Stimulated activated CD4-positive, alpha-beta T cell treated with anti-CD3 and anti-CD28 coated beads, TNF-alpha, amount 100 ng/mL, for 1 hour (primary cell): ENCODE results near the gene KIAA0408.
"Not testable (repeated sequence)": the region's sequence is repeated elsewhere in the genome, so short reads cannot be mapped to it uniquely, and the experiment has no call there.

Experiments
- DNase-seq, 3 donors: peaks; one replicate each; pipeline ENCODE4 v3.0.0-alpha.2; 2020; ENCODE audit warnings: low read depth in 3 of 3, low spot score in 1 of 3

Gene KIAA0408

DNA sequence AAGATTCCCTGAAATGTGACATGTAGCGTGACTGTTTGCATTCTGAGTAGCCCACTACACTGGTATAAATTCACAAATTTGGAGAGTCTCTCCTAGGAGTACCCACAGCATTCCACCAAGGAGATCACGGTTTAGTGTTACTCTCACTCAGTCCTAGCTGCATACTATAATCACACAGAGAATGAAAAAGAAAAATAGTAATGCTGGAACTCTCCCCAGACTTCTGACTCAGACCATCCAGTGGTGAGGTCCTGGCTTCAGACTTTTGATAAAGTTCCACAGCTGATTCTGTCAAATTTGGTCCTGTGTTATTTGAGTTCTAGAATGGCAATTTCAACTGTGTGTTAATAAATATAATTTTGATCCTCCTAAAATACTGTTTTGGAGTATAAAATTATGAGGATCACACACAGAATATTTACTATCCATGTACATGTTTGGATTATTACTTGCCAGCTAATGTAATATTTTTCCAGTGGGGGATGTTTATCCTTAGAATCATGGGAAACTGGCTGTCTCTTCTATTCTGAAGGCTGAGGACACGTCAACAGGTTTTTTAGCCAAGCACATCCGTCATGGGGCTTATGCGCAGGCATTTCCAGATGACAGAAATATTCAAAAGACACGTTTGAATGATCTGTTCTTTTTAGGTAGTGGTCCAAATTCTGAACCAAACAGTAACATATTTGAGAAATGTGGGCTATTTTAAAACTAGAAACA is 5.1 kb upstream of the KIAA0408 start:
- DNase-seq: no peak

DNA sequence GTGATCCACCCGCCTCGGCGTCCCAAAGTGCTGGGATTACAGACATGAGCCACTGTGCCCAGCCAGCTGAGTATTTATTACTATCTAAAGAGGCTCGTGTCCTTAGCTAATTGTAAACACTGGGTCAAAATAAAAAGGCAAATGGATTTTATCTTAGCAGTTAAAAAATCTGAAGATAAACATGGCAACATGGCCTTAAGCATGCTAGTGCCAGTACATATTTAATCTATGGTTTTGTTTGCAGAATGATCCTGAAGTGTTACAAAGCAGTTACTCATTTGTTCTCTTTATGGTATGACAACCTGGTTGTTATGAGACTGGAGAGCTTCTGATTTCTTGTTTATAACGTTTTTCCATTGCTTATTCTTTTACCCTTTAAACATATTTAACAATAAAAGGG is 3.9 kb upstream of the KIAA0408 start:
- DNase-seq: no peak

DNA sequence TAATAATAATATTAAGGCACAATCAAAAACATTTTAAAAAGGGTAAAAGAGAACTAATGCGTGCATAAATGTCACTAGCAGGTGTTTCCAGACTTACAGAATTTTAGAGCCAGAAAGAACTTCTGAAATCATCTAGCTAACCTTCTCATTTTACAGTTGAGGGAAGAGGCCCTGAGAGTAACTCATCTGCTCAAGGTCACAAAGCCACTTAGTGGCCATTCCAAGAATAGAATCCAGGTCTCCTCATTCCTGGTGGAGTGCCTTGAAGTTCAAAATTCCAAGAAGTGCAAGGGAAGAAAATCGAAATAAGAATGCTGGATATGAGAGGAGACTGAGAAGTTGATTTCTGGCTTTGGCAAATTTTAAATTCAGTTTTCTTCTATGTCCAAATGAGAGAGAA is 3.2 kb upstream of the KIAA0408 start:
- DNase-seq: no peak

DNA sequence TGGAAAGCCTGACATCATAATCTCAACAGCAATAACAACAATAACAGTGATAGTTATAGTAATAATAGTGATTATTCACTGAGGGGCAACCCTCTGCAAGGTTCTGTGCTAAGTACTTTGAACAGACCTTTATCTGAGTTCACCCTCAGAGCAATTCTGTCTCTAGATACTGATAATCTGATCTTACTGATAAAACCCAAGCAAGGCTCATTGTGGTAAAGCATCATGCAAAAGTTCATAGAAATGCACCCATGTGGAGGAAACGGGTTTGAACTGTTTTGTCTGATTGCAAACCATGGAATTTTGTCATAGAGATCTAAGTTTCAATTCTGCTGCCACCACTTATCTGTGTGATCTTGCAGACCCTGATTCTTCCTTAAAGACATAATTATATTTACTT is 1.3 kb upstream of the KIAA0408 start:
- DNase-seq: no peak

DNA sequence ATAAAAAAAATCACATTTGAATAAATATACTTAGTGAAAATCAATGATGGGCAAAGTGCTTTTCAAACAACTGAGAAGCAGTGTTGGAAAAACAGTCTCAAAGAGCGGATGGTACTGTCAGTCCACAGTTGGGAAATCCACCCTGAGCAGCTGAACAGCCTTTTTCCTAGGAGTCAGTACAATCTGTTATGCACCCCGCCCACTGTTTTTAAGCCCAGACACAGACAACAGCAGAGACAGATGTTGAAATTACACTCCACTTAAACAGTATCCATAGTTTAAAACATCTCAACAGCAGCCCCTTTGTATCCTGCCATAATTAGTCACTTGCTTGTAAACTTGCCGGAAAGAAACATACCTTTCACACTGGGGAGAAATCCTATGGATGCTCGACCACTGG is 372 bp downstream of the KIAA0408 start:
- DNase-seq: no peak

DNA sequence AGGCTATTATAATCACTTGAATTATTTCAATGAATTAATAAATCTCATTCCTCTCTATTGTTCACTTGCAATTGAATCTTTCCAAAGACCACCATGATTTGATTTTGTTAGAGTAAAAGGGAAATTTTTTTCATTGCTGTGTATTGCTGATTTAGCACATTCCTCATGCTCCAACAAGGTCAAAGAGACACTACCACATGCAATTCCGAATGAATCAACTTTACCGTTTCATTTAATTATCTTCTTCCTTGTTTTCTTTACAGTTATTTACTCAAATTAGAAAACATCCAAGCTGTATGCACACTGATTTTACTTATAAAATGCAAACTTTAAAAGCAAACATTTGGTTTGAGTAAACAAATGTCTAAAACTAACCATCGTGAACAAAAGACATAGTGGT is 967 bp downstream of the KIAA0408 start:
- DNase-seq: no peak

DNA sequence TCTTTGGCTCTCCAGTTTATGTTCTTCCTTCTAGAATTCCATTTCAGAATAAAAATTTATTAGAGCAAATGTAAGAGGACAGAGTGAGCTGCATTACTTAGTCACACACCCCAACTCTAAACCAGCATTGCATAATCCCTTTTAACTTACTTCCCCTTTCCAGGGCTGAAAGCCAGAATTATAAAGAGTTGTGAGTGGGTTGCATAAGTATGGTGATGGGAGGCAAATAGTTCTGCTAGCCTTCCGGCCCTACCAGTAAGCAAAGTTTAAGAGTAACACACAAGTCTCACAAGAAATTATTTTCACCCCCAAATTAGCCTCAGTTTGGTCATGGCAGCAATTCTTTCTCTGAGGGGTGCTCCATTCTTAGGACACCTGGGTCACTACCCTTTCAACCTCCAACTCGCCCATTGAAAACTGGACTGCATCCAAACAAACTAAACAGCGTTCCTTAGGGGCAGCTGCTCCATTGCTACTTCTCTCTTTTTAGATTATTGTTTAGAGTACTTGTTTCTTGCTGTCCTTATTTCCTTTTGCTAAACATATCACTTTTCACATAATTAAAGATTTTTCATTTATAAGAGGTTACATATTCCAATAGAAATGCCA is 1.6 kb downstream of the KIAA0408 start:
- DNase-seq: no peak

DNA sequence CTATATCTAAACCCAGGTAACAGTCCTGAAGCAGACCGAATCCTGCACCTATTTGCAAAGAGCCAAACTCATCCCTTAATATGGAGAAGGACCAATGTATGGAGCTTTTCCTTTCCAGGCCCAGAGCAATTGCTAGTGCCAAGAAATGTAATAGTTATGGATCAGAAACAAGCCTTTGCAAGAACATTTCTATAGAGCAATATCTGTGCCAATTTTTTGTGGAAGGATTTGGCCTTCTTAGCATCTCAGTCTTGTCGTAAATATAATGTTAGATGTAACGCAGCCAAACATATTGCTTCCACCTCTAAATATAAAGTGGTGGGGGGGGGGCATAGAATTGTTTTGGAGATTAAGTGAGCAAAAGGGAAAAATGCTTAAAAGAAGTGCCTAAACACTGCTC is 2.7 kb downstream of the KIAA0408 start:
- DNase-seq: no peak

DNA sequence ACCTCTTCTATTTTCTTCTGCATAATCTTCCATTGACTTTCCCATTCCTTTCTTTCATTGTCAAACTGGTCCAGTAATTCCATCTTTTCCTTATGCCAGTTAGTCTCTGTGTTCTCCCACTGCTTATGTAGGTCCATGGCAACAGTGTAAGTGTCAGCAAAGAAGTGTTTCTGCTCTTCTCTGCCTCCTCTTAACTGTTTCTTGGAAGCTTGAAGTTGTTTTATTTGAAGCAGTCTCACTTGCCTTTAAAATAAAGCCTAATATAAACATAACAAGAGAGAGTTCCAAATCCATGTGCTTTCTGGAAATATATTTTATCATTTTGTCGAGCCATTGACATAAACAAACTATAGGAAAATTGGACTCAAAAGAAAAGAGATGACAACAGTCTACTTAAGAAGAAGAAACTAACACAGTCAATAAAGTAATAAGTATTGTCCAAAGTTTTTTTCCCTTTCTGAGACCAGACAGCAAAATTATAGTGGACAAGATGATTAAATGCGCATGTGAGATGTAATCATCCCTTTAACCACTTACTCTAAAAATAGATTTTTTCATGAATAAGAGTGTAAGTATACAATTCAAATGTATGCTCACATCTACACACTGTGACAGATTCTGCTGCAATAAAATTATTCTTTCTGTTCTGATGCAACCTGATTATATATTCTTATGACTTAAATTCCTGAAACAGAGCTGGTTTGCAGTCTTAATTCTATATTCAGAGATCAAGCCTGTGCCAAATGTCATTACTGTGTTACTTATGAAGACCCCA is 5.2 kb downstream of the KIAA0408 start:
- DNase-seq: no peak

DNA sequence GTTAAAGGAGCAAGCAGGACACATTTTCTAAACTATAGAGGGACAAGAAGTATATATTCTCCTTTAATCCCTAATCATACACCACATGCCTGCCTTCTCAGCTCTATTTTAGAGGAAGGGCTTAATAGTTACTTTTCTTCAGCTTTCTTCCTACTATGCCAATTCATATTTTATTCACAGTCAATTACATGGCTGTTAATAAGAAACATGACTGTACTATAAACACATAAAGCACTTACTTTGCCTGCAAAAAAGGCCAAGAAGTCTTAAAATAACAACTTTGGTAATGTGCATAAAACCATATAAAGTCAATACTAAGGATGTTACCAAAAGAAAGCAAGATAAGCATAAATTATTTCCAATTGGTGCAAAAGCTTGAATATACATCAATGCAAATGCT is 6.4 kb downstream of the KIAA0408 start:
- DNase-seq: no peak

DNA sequence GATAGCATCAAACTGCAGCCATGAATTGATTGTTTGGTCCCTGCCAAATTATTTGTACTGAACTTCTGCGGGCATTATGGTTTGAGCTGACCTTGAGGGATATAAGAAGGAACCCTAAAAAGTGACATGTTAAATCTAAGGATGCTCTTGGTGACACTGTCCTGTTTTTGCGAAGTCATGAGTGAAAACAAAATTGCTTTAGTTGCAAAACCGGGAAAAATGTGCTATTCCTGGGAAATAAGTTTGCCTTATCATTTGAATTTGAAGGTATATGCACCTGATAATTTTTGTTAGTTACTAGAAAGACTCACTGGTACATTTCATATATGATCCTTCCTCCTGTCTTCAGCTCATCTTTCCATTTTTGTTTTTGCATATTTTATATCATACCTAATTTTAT is 7.8 kb downstream of the KIAA0408 start:
- no peak for DNase-seq

DNA sequence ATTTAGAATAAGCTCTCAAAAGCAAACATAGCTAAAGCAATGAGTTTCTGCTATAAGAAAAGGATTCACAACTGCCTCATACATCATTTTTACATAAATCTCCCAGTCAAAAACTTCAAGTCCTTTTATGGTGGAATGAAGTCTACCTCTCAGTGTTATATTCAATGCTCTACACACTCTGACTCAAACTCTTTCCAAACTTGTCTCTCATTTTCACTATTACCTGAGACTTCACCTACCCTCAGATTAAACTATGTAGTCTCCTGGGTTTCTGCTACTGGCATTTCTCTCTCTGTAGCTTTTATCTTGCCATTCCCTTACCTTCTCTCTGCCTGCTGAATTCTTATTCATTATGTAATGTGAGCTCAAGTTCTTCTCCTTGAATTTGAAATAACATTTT is 11.4 kb downstream of the KIAA0408 start:
- DNase-seq: no peak

DNA sequence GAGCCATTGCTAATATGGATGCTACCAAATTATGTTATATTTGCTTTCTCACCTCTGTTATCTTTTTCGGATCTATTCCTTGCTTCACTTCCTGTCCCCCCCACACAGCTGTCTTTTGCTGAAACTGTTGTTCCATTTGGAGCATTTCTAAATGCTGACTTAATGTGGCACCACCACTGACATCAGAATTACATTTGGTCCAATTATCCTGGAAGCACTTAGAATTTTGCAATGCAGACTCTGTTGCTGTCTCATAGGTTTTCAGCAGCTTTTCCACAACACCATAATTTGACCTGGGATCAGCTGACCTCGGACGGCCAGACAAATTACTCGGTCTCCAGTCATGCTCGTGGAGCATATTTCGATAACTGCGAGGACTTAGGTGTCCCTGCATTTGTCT is 12.8 kb downstream of the KIAA0408 start:
- no peak for DNase-seq

DNA sequence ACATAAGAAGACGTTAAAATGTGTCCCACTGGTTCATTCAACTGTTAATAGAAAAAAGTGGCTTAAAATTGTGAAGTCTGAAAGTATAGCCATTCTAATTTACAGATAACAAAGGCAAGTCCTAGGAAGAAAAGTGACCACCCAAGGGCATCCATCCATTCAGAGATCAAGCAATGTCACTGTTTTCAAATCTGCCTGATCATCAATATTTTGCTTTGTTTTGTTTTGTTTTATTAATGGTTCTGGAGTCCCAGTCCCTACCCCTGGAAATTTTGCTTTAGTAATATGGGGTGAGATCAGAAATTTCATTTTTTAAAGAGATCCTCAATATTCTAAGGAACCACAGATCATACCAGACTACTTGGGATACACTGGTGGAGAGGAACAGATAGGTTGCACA is 17.3 kb downstream of the KIAA0408 start:
- DNase-seq: no peak

DNA sequence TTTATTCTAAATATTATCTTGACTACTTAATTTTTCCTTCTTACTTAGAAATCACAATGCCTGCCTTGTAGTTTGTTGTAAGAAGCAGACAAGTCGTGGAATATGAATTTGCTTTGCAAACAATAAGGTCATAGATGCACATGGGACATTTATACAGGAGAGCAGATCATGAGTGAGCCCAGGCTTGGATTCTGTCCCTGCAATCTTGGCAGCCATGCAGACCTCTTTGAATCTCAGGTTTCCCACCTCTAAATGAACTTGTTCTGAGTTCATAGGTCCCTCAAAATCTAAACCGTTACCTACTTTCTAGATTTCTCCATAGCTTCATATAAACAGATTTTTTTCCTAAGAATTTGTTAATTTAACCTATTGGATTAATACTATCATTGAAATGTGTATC is 19.5 kb downstream of the KIAA0408 start:
- no peak for DNase-seq

DNA sequence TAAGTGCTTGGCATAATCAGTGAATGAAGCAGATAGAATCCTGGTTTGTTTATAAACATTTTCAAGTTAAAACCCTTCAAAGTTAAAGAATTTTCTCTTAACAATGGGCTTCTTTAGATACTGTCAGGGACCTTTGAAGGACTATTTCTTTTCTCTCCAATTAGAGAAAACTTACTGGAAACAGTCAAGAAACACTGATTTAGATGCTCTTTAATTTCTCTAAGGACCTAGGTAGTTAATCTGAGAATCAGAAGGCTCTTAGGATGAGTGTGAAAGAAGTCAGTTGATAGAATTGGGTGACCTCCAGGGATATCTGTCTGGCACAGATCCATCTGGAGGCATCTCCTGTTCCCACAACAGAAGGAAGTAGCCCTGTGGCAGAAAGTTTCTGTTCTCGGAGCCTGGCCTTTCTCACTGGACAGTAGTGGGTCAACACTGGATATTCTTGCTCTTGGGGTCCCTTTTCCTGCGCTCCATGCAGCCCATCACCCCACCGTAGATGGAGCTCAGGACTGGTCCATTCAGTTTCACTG is 22.5 kb downstream of the KIAA0408 start:
- no peak for DNase-seq

DNA sequence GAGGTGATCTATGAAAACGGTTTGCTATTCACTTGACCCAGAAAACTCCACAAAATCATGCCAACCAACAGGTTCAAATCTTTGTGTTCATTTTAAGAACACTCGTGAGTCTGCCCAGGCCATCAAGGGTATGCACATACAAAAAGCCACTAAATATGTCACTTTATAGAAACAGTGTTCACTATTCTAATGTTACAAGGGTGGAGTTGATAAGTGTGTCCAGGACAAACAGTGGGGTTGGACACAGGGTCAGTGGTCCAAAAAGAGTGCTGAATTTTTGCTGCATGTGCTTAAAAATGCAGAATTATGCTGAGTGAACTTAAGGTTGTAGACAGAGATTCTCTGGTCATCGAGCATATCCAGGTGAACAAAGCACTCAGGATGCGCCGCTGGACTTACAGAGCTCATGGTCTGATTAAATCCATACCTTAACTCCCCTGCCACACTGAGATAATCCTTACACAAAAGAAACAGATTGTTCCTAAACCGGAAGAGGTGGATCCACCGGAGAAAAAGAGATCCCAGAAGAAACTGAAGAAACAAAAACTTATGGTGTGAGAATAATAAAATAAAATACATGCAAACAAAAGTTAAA is 23.5 kb downstream of the KIAA0408 start:
- no peak for DNase-seq

DNA sequence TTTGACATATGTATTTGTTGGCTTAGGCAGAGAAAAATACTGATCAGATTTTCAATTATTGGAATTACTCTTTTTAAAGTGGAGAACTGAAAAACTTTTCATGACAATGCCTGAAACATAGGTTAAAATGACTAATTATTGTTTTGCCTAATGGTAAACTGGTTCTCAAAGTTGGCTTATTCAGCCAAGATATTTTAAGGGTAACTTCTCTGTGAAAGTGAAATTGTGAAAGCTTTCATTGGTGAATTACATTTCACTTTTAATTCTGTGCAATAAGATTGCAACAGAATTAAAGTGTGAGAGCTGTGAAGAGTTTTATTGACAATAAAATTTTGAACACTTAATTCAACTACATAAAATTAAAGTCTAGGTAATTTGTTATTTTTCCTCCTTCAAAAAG is 24.5 kb downstream of the KIAA0408 start:
- no peak for DNase-seq

DNA sequence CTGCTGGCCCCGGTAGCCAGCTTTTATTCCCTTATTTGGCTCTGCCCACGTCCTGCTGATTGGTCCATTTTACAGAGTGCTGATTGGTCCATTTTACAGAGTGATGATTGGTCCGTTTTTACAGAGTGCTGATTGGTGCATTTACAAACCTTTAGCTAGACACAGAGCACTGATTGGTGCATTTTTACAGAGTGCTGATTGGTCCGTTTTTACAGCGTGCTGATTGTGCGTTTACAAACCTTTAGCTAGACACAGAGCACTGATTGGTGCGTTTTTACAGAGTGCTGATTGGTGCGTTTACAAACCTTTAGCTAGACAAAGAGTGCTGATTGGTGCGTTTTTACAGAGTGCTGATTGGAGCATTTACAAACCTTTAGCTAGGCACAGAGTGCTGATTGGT is 30.6 kb downstream of the KIAA0408 start:
- not testable (repeated sequence) for DNase-seq

DNA sequence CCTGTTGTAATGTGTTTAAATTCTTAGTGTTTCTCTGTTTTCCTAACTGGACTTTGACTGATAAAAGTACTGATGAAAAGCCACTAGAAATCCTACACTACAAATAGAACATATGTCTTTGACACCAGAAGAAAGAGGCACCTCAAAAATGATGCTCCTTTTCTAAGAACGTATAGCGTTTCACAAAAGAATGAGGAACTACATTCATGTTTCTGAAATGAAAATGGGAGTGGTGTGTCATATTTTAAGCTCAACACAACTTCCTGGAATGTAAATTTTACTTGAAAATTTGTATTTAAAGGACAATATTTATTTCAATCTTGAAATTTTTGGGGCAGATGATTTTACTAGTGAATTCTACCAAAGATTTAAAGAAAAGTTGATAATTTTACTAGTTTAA is 35.3 kb downstream of the KIAA0408 start:
- no peak for DNase-seq

DNA sequence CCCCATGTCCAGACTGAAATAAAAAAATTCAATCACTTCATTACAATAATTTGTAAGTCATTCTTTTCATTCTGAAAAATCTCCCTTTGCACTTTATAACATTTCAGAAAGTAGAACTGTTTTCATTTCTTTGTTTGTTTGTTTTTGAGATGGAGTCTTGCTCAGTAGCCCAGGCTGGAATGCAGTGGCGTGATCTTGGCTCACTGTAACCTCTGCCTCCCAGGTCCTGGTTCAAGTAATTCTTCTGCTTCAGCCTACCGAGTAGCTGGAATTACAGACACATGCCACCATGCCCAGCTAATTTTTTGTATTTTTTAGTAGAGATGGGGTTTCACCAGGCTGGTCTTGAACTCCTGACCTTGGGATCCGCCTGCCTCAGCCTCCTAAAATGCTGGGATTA is 38.0 kb downstream of the KIAA0408 start:
- DNase-seq: not testable (repeated sequence)

DNA sequence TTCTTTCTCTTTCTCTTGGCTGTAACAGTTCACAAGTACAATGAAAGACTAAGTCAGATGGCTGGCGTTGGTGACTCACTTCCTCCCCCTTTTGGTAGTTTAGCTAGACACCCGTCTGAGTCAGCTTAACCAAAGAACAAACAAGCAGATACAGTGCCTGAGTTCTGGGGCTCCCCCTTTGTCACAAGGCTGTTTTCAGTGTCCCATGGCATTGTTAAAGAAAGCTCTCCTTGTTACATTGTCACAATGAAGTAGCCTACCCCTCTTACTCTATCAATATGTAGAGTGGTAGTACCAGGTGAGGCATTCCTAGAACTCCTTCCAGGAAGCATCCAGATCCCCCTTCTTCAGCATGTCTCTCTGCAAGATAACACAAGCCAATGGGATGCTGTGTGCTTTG is 38.6 kb downstream of the KIAA0408 start:
- peak; percentile 39 to 50 (median 43) for DNase-seq
